Hepatocyte (in vitro differentiated cells): ENCODE data around the gene SLC25A25. TPM values are rescaled to one million over a fixed set of nuclear protein-coding genes. Genes with fewer than 3 reads are reported as not detected.
"Not testable (repeated sequence)": the region's sequence is repeated elsewhere in the genome, so short reads cannot be mapped to it uniquely, and the experiment has no call there.

Source experiments
- DNase-seq: peaks from one replicate; pipeline ENCODE4 v3.0.0-alpha.2; 2016; ENCODE audit warnings: low spot score
- H2AFZ ChIP-seq: fragments of 200-600 bp; sonication (generic); 2 replicates; pipeline ENCODE4 v1.6.0; 2016; ENCODE audit warnings: antibody characterized with exemption, mild to moderate bottlenecking
- H3K27ac ChIP-seq: fragments of 200-600 bp; sonication (generic); 2 replicates; pipeline ENCODE4 v1.5.1; 2016; ENCODE audit warnings: mild to moderate bottlenecking
- H3K27me3 ChIP-seq: fragments of 200-600 bp; sonication (generic); 2 replicates; pipeline ENCODE4 v1.6.1; 2016
- H3K36me3 ChIP-seq: fragments of 200-600 bp; sonication (generic); replicated peaks from 2 replicates; pipeline ENCODE4 v1.5.1; 2016; ENCODE audit warnings: low read depth; ENCODE audit not compliant: insufficient read depth
- H3K4me1 ChIP-seq: fragments of 200-600 bp; sonication (generic); 2 replicates; pipeline ENCODE4 v1.5.1; 2016; ENCODE audit warnings: mild to moderate bottlenecking, moderate library complexity; ENCODE audit not compliant: insufficient read depth
- H3K4me2 ChIP-seq: fragments of 200-600 bp; sonication (generic); 2 replicates; pipeline ENCODE4 v1.6.0; 2016
- H3K4me3 ChIP-seq: fragments of 200-600 bp; sonication (generic); 2 replicates; pipeline ENCODE4 v1.5.1; 2016; ENCODE audit warnings: mild to moderate bottlenecking
- H3K79me2 ChIP-seq: fragments of 200-600 bp; sonication (generic); 2 replicates; pipeline ENCODE4 v1.6.0; 2017; ENCODE audit warnings: mild to moderate bottlenecking
- H3K9me2 ChIP-seq: fragments of 200-600 bp; sonication (generic); replicated peaks from 2 replicates; pipeline ENCODE4 v1.6.0; 2017; ENCODE audit warnings: mild to moderate bottlenecking; ENCODE audit not compliant: insufficient read depth
- H3K9me3 ChIP-seq: fragments of 200-600 bp; sonication (generic); 2 replicates; pipeline ENCODE4 v1.5.1; 2016; ENCODE audit warnings: low read depth, mild to moderate bottlenecking
- H4K20me1 ChIP-seq: fragments of 200-600 bp; sonication (generic); 2 replicates; pipeline ENCODE4 v1.6.0; 2016; ENCODE audit warnings: mild to moderate bottlenecking; ENCODE audit not compliant: insufficient read depth, poor library complexity, severe bottlenecking
- EZH2 ChIP-seq: fragments of 200-600 bp; sonication (generic); IDR thresholded peaks from 2 replicates; pipeline ENCODE4 v1.6.1; 2016; ENCODE audit warnings: antibody characterized with exemption, mild to moderate bottlenecking, borderline replicate concordance
- EZH2phosphoT487 ChIP-seq: fragments of 200-600 bp; sonication (generic); IDR thresholded peaks from one replicate; pipeline ENCODE4 v1.6.1; 2018; ENCODE audit warnings: antibody characterized with exemption, mild to moderate bottlenecking, low read depth, moderate library complexity; ENCODE audit not compliant: unreplicated experiment, severe bottlenecking
- WGBS: methylation state at CpG from one replicate; pipeline ENCODE4 v1.1.6; 2016; ENCODE audit warnings: low lambda C conversion rate; ENCODE audit errors: missing lambda C conversion rate; 5-methylcytosine and 5-hydroxymethylcytosine counted together
- polyA plus RNA-seq: library from polyadenylated mRNA; unstranded; fragments of >200 nt; fragmentation: Nextera tagmentation; extraction: Ambion mirVana; gene quantifications from 2 replicates; pipeline ENCODE4 v1.2.1, GENCODE V29; 2016
- total RNA-seq: library from RNA; depleted of rRNA; stranded (reverse); fragments of >200 nt; gene quantifications from 2 replicates; pipeline ENCODE4 v1.2.3, GENCODE V29; 2014
- TF ChIP-seq, protein P1 (sequence below): fragments of 200-600 bp; sonication (generic); IDR thresholded peaks from 2 replicates; pipeline ENCODE4 v1.5.1; 2016; ENCODE audit warnings: antibody characterized with exemption, mild to moderate bottlenecking; ENCODE audit not compliant: poor library complexity

The SLC25A25 gene
- total and polyA plus RNA-seq, 2 experiments from 2014 or later = 51.0 to 62.3 TPM

DNA sequence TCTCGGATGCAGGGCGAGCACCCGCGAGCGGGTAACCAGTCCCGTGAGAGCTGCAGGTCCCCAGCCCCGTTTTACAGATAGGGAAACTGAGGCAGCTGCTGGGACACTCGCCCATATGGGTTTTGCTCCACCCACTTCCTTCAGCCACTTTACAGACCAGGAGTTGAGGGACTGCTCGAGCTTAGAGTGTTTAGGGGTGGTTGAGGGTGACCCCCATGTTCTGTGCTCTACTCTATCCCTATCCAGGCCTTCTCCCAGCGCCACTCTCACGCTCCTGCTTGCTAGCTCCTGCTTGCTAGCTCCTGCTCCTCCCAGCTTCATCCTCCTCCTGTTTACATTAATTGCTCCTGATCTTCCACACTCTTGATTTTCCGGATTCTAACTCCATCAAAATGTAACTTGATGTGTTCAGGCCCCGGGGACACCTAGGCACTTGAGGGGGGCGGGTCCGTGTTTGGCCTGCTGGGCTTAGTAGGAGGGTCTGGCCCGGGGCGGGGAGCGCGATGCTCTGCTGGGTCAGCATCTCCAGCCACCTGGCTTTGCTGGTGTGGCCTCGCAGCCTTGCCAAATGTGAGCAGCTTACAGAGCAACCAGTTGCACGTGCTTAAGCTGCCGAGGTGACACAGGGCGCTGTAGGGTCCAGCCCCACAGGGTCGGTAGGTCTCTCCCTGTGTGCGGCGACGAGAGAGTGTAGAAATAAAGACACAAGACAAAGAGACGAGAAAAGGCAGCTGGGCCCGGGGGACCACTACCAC is 61.0 kb downstream of the SLC25A25 start:
- no peak for DNase-seq
- Histone ChIP-seq H3K27ac (peak overlapping the region; percentile 97), H3K4me3 (peak overlapping the region; percentile 44), H4K20me1 (no peaks in the 10 kb centered on the region), H3K79me2 (peaks cover 33% of the 10 kb centered on the region), H3K9me2 (no peaks in the 10 kb centered on the region), H3K4me2 (peak overlapping the region; percentile 88), H3K9me3 (no peaks in the 10 kb centered on the region), H3K36me3 (no peaks in the 10 kb centered on the region), H3K27me3 (no peaks in the 10 kb centered on the region), H3K4me1 (peaks cover 19% of the 10 kb centered on the region), H2AFZ (peak overlapping the region; percentile 94)
- WGBS = 85% methylated on average over 24 of the region's 29 CpGs
- TF ChIP-seq EZH2phosphoT487 (no peak), EZH2 (no peak)
- TF ChIP-seq, protein P1, sequence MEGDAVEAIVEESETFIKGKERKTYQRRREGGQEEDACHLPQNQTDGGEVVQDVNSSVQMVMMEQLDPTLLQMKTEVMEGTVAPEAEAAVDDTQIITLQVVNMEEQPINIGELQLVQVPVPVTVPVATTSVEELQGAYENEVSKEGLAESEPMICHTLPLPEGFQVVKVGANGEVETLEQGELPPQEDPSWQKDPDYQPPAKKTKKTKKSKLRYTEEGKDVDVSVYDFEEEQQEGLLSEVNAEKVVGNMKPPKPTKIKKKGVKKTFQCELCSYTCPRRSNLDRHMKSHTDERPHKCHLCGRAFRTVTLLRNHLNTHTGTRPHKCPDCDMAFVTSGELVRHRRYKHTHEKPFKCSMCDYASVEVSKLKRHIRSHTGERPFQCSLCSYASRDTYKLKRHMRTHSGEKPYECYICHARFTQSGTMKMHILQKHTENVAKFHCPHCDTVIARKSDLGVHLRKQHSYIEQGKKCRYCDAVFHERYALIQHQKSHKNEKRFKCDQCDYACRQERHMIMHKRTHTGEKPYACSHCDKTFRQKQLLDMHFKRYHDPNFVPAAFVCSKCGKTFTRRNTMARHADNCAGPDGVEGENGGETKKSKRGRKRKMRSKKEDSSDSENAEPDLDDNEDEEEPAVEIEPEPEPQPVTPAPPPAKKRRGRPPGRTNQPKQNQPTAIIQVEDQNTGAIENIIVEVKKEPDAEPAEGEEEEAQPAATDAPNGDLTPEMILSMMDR = no peak

DNA sequence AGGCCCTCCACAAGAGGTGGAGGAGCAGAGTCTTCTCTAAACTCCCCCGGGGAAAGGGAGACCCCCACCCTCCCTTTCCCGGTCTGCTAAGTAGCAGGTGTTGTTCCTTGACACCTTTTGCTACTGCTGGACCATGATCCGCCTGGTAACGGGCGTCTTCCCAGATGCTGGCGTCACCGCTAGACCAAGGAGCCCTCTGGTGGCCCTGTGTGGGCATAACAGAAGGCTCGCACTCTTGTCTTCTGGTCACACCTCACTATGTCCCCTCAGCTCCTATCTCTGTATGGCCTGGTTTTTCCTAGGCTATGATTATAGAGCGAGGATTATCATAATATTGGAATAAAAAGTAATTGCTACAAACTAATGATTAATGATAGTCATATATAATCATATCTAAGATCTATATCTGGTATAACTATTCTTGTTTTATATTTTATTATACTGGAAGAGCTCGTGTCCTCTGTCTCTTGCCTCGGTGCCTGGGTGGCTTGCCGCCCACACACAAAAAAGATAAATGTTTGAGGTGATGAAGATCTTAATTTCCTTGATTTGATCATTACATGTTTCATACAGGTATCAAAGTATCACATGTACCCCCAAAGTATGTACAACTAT is 62.1 kb downstream of the SLC25A25 start:
- not testable (repeated sequence) for H3K4me3 ChIP-seq, H3K4me2 ChIP-seq, H4K20me1 ChIP-seq, H3K27me3 ChIP-seq, H3K9me3 ChIP-seq, DNase-seq, H3K36me3 ChIP-seq, H3K9me2 ChIP-seq, H3K27ac ChIP-seq, H2AFZ ChIP-seq
- peaks cover 19% of the 10 kb centered on the region for H3K4me1 ChIP-seq
- TF ChIP-seq, protein P1 = peak; percentile 41
- WGBS = 39% methylated on average over 11 of the region's 12 CpGs
- H3K79me2 ChIP-seq = peaks cover 29% of the 10 kb centered on the region

DNA sequence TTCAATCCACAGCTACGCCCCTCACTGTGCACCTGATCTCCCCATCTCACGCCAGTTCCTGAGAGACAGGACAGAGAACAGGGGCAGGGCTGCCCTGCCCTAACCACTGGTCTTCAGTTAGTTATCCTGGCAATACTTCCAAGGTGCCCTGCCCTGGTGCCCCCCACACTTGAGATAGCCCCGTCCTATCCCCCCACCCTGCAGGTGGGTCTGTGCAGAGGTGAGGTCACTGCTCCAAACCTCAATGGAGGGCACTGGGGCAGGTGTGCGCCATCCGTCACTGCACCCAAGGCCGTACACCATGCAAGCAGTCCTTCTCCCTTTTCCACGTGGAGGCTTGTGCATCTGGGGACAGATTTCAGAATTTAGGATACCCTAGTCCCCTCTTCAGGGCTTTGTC is 62.6 kb downstream of the SLC25A25 start:
- H3K4me3 ChIP-seq, H4K20me1 ChIP-seq, H3K27me3 ChIP-seq, H3K9me3 ChIP-seq, H3K27ac ChIP-seq, H3K36me3 ChIP-seq, H3K9me2 ChIP-seq, DNase-seq, H3K4me2 ChIP-seq, H2AFZ ChIP-seq: not testable (repeated sequence)
- peaks cover 18% of the 10 kb centered on the region for H3K4me1 ChIP-seq
- WGBS = 65% methylated on average over 7 of the region's 7 CpGs
- peaks cover 24% of the 10 kb centered on the region for H3K79me2 ChIP-seq

DNA sequence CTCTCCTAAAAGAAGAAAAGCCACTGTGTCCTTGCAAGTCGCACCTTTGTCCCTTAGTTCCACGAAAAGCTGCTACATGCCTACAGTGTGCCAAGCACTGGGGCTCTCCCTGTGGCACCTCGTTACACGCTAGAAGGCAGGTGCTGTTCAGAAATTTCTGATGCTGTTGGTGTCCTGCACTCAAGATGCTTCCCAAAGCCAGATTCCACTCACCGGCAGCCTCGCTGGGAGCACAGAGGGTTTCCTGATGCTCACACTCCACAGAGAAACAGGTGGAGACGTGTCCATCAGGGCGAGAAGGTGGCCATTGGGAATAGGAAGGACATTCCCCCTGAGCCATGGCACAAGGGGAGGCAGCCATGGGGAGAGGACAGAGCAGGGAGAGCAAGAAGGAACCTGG is 63.3 kb downstream of the SLC25A25 start:
- H3K27me3 ChIP-seq, H3K4me3 ChIP-seq, H2AFZ ChIP-seq, H3K36me3 ChIP-seq, DNase-seq, H3K27ac ChIP-seq, H3K4me2 ChIP-seq, H3K9me3 ChIP-seq, H4K20me1 ChIP-seq, H3K9me2 ChIP-seq: not testable (repeated sequence)
- Histone ChIP-seq H3K4me1 (peaks cover 11% of the 10 kb centered on the region), H3K79me2 (peaks cover 17% of the 10 kb centered on the region)
- WGBS = 94% methylated on average over 8 of the region's 8 CpGs

DNA sequence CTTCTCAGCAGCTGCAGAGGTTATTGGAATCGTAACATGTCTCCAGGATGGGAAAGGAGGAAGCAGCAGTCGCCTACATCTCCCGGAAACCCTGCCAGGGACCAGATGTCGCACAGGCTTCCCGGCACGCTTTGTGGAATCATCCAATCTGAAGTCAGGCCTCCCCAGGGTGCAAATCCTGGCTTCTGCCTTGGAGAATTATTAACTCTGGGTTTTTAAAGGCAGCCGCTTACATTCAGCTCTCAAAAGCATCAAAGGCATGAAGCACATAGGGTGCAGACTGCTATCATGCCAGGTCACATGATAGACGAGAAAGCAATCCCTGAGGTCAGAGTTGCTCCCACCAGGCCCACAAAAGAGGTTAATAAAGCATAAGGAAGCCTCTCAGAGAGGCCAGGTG is 64.1 kb downstream of the SLC25A25 start:
- H4K20me1 ChIP-seq, H3K79me2 ChIP-seq, H3K4me1 ChIP-seq, H3K4me2 ChIP-seq, DNase-seq, H3K27me3 ChIP-seq, H3K9me3 ChIP-seq, H2AFZ ChIP-seq, H3K9me2 ChIP-seq, H3K36me3 ChIP-seq, H3K4me3 ChIP-seq: not testable (repeated sequence)
- 27% methylated on average over 8 of the region's 8 CpGs for WGBS
- H3K27ac ChIP-seq = peak overlapping the region; percentile 62

DNA sequence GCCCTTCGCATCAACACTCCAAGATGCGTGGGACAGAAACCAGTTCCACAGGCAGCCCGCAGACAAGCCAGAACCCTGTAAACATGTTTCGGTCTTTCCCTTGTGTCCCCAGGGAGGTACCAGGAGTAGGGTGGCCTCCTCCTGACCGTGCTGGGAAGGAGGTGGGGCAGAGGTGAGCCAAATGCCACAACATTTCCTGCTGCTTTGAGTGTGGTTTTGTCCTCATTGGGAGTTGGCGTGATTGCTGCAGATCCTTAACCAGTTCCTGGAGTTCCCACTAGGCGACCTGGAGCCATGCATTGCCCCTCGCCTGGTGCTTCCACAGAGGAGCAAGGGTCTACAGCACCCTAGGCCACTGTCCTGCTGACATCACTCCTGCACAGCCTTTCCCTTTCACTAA is 67.5 kb downstream of the SLC25A25 start:
- H3K4me3 ChIP-seq, H4K20me1 ChIP-seq, H3K9me3 ChIP-seq, H2AFZ ChIP-seq, H3K9me2 ChIP-seq, H3K4me1 ChIP-seq, DNase-seq, H3K79me2 ChIP-seq, H3K27ac ChIP-seq, H3K4me2 ChIP-seq, H3K36me3 ChIP-seq, H3K27me3 ChIP-seq: not testable (repeated sequence)
- WGBS = 70% methylated on average over 8 of the region's 8 CpGs
